Erythroblast (primary cell): ENCODE measurements around the gene MYH6.

Source experiments
- GATA1 ChIP-seq: IDR thresholded peaks from 2 replicates; pipeline ENCODE4 v1.6.1; 2011; ENCODE audit warnings: low read depth, mild to moderate bottlenecking, control low read depth, low read length, moderate library complexity
- POLR2A ChIP-seq: IDR thresholded peaks from 2 replicates; pipeline ENCODE4 v1.6.1; 2011; ENCODE audit warnings: mild to moderate bottlenecking, low read length

- no peak for TF ChIP-seq POLR2A
- no peak for TF ChIP-seq GATA1
These were observed 17.1 kb upstream of the MYH6 start for GRCh38 chr14:23425169-23425568.
